Measurements from ENCODE around the gene MREG.

- TF ChIP-seq MAX (IDR thresholded peaks at IDR 0.05) (no peak), TCF12 (IDR thresholded peaks at IDR 0.05; ENCODE audit: low read depth) (no peak), EP300 (IDR thresholded peaks at IDR 0.05; ENCODE audit: borderline replicate concordance) (no peak), CEBPB (IDR thresholded peaks at IDR 0.05) (no peak)
Measured at GRCh38 chr2:215919624-215920243, 93.6 kb downstream of the MREG start.
